ENCODE data around the gene ENDOD1.

GRCh38 chr11:95042239-95042638 lies 47.4 kb upstream of the ENDOD1 start:
- TF ChIP-seq CTCF (IDR thresholded peaks at IDR 0.05) = no peak
- TF ChIP-seq POLR2A (IDR thresholded peaks at IDR 0.05; ENCODE audit: low read length) = no peak
- no peak for TF ChIP-seq JUN (IDR thresholded peaks at IDR 0.05)
- TF ChIP-seq RFX5 (IDR thresholded peaks at IDR 0.05) = no peak
- no peak for TF ChIP-seq RNF2 (IDR thresholded peaks at IDR 0.05; ENCODE audit: borderline replicate concordance, low read depth)
- no peak for TF ChIP-seq MAX (IDR thresholded peaks at IDR 0.05)
- TF ChIP-seq CHD2 (IDR thresholded peaks at IDR 0.05; ENCODE audit: low read length, partially characterized antibody) = no peak
- no peak for TF ChIP-seq GATA3 (IDR thresholded peaks at IDR 0.05; ENCODE audit: borderline replicate concordance)
- TF ChIP-seq NFE2L2 (conservative IDR thresholded peaks at IDR 0.05; ENCODE audit: low read length) = no peak
- no peak for TF ChIP-seq RCOR1 (IDR thresholded peaks at IDR 0.05; ENCODE audit: low read depth, low read length)
- TF ChIP-seq HOXA7 (CRISPR knock-in tag; IDR thresholded peaks at IDR 0.05) = no peak
- TF ChIP-seq PHF8 (IDR thresholded peaks at IDR 0.05; ENCODE audit: borderline replicate concordance, low read depth) = no peak
- TF ChIP-seq REST (IDR thresholded peaks at IDR 0.05) = no peak

Measured in A549 (cell line).